GM12878 (cell line): ENCODE measurements around the gene FRAS1. TPM values are rescaled to one million over a fixed set of nuclear protein-coding genes. Genes with fewer than 3 reads are reported as not detected.

ENCODE experiments used
- ATAC-seq: fragments of 200-7000 bp; cut with Tn5 transposase; 3 replicates; pipeline ENCODE4 v1.9.1; 2020; ENCODE audit warnings: mild to moderate bottlenecking, moderate library complexity
- BruUV-seq: library from RNA; stranded (reverse); fragments of 400-500 nt; replicated peaks from 2 replicates; lab custom pipeline; 2021; lab: Mats Ljungman, UMichigan
- CTCF ChIA-PET: fragments of 300-600 bp; sonication (Branson Sonifier 250); formaldehyde crosslinking; extraction: SDS; loops from one replicate; lab custom pipeline; 2021; ENCODE audit warnings: inconsistent platforms; lab: Yijun Ruan, JAX
- POLR2A ChIA-PET: fragments of 350-600 bp; formaldehyde crosslinking; extraction: SDS; loops from one replicate; lab custom pipeline; 2021; ENCODE audit warnings: inconsistent platforms; lab: Charles Lee
- RAD21 ChIA-PET: fragments of 300-600 bp; sonication (Branson Sonifier 250); formaldehyde crosslinking; loops from one replicate; lab custom pipeline; 2023; ENCODE audit warnings: antibody characterized with exemption; ENCODE audit not compliant: unreplicated experiment; lab: Charles Lee
- SMC1A ChIA-PET: fragments of 300-600 bp; sonication (Branson Sonifier 250); formaldehyde crosslinking; loops from one replicate; lab custom pipeline; 2023; ENCODE audit not compliant: unreplicated experiment, uncharacterized antibody; lab: Charles Lee
- DNase-seq: peaks from one replicate; pipeline ENCODE4 v3.0.0-alpha.2; 2011; ENCODE audit warnings: low read depth, low spot score
- FAIRE-seq: peaks from 3 replicates; lab custom pipeline; 2011; peaks lifted over from hg19 to GRCh38; lab: Jason Lieb, UNC
- H2AFZ ChIP-seq: 2 replicates; pipeline ENCODE4 v1.6.0; 2011; ENCODE audit warnings: low read depth, low read length, control low read depth; ENCODE audit not compliant: control insufficient read depth
- H3K27ac ChIP-seq: 2 replicates; pipeline ENCODE4 v1.5.1; 2011; ENCODE audit warnings: control low read depth; ENCODE audit not compliant: control insufficient read depth, insufficient read depth
- H3K27me3 ChIP-seq, 2 experiments: replicated peaks in 1 of 2; 2 replicates each; pipeline versions ENCODE4 v1.6.0 to v1.6.1; 2011; ENCODE audit warnings: low read length in 1 of 2; ENCODE audit not compliant: control insufficient read depth in 2 of 2, insufficient read depth in 2 of 2
- H3K36me3 ChIP-seq, 2 experiments: 2 replicates each; pipeline ENCODE4 v1.5.1; 2011; ENCODE audit warnings: low read length in 1 of 2; ENCODE audit not compliant: control insufficient read depth in 2 of 2, insufficient read depth in 2 of 2
- H3K4me1 ChIP-seq: 2 replicates; pipeline ENCODE4 v1.6.1; 2011; ENCODE audit warnings: mild to moderate bottlenecking, low read length, moderate library complexity, mixed read lengths; ENCODE audit not compliant: control insufficient read depth, insufficient read depth
- H3K4me2 ChIP-seq: 2 replicates; pipeline ENCODE4 v1.6.0; 2011; ENCODE audit warnings: control low read depth; ENCODE audit not compliant: control insufficient read depth, insufficient read depth
- H3K4me3 ChIP-seq: fragments of 200-600 bp; sonication (generic); 2 replicates; pipeline ENCODE4 v1.5.1; 2016
- H3K79me2 ChIP-seq: 2 replicates; pipeline ENCODE4 v1.6.0; 2011; ENCODE audit warnings: low read length; ENCODE audit not compliant: control insufficient read depth, insufficient read depth
- H3K9ac ChIP-seq: 2 replicates; pipeline ENCODE4 v1.8.0; 2011; ENCODE audit warnings: low read length, control low read depth, mixed read lengths; ENCODE audit not compliant: control insufficient read depth, insufficient read depth
- H3K9me3 ChIP-seq: replicated peaks from 3 replicates; pipeline ENCODE4 v1.5.1; 2011; ENCODE audit warnings: mild to moderate bottlenecking, low read length; ENCODE audit not compliant: control insufficient read depth, insufficient read depth
- H4K20me1 ChIP-seq: 2 replicates; pipeline ENCODE4 v1.6.0; 2011; ENCODE audit not compliant: control insufficient read depth, insufficient read depth
- BCLAF1 ChIP-seq: fragments of 450-650 bp; IDR thresholded peaks from 2 replicates; pipeline ENCODE4 v1.6.1; 2017; ENCODE audit warnings: antibody characterized with exemption, mild to moderate bottlenecking, moderate library complexity
- CHD4 ChIP-seq: fragments of 200-600 bp; sonication (generic); IDR thresholded peaks from 2 replicates; pipeline ENCODE4 v1.6.1; 2016; ENCODE audit warnings: mild to moderate bottlenecking
- E2F4 ChIP-seq: IDR thresholded peaks from 2 replicates; pipeline ENCODE4 v1.6.1; 2012; ENCODE audit warnings: low read depth, low read length, improper control_type of control experiment
- HDAC6 ChIP-seq: fragments of 200-600 bp; sonication (generic); IDR thresholded peaks from one replicate; pipeline ENCODE4 v1.8.0; 2017; ENCODE audit warnings: antibody characterized with exemption; ENCODE audit not compliant: unreplicated experiment
- IRF3 ChIP-seq: fragments of 450-650 bp; IDR thresholded peaks from 2 replicates; pipeline ENCODE4 v1.6.1; 2014; ENCODE audit warnings: mild to moderate bottlenecking
- MYC ChIP-seq: IDR thresholded peaks from 2 replicates; pipeline ENCODE4 v1.6.1; 2011; ENCODE audit warnings: mild to moderate bottlenecking, low read length, moderate library complexity, inconsistent platforms; ENCODE audit not compliant: insufficient read depth, insufficient replicate concordance, insufficient read length, severe bottlenecking
- POLR2A ChIP-seq: IDR thresholded peaks from 2 replicates; pipeline ENCODE4 v1.6.1; 2011; ENCODE audit warnings: low read depth, mild to moderate bottlenecking, low read length
- SKIL ChIP-seq: fragments of 450-650 bp; IDR thresholded peaks from 2 replicates; pipeline ENCODE4 v1.6.1; 2017; ENCODE audit warnings: mild to moderate bottlenecking, low read depth, inconsistent platforms; ENCODE audit not compliant: poor library complexity, severe bottlenecking
- SREBF2 ChIP-seq: IDR thresholded peaks from 2 replicates; pipeline ENCODE4 v1.6.1; 2012; ENCODE audit warnings: mild to moderate bottlenecking, low read length
- SUZ12 ChIP-seq: fragments of 200-600 bp; sonication (generic); IDR thresholded peaks from one replicate; pipeline ENCODE4 v1.6.1; 2018; ENCODE audit warnings: antibody characterized with exemption, mild to moderate bottlenecking; ENCODE audit not compliant: unreplicated experiment
- ZNF592 ChIP-seq: fragments of 450-650 bp; IDR thresholded peaks from 2 replicates; pipeline ENCODE4 v1.6.1; 2017; ENCODE audit warnings: mild to moderate bottlenecking, moderate library complexity
- WGBS: methylation state at CpG from one replicate; pipeline ENCODE4 v1.1.6; 2016; ENCODE audit warnings: low lambda C conversion rate; ENCODE audit not compliant: insufficient replicate concordance, insufficient coverage; ENCODE audit errors: missing lambda C conversion rate; 5-methylcytosine and 5-hydroxymethylcytosine counted together
- in situ Hi-C: fragments of 300-500 bp; cut with MboI; formaldehyde crosslinking; loops from 9 replicates; pipeline ENCODE4 v1.14.3; 2018; ENCODE audit warnings: mixed read lengths
- intact Hi-C: fragments of 100-400 bp; cut with micrococcal nuclease; formaldehyde crosslinking; loops from one replicate; pipeline ENCODE4 v1.14.2; 2022; ENCODE audit not compliant: unreplicated experiment
- polyA plus RNA-seq, 11 experiments: library from polyadenylated mRNA; depleted of rRNA in 4 of 11; unstranded in 6 of 11; stranded (reverse) in 5 of 11; fragments of >200 nt; fragmentation: Nextera tagmentation in 4 of 11; fragmentation: Illumina TruSeq in 1 of 11; extraction: Ambion mirVana in 4 of 11; extraction: Trizol in 1 of 11; gene quantifications; 1 replicate in 1 of 11; 2 replicates in 10 of 11; pipeline versions ENCODE4 v1.2.1 to v1.2.3, GENCODE V29; 2011 to 2016; ENCODE audit warnings: inconsistent platforms in 2 of 11, missing spikeins in 2 of 11, low read depth in 1 of 11
- total RNA-seq, 4 experiments: library from RNA; depleted of rRNA in 3 of 4; stranded (reverse); fragments of >200 nt in 3 of 4; fragmentation: Illumina TruSeq in 1 of 4; extraction: Trizol in 1 of 4; gene quantifications; 2 replicates each; pipeline versions ENCODE4 v1.2.1 to v1.2.3, GENCODE V29; 2013 to 2021

FRAS1 gene
- total and polyA plus RNA-seq, 10 of the 15 experiments (the other 5 are each of a cell fraction or from before 2014, with no cell fraction given): 0.08 to 11.7 (median 0.20) TPM

- TF ChIP-seq BCLAF1 (no peak), SKIL (no peak), CHD4 (no peak), POLR2A (no peak)
These were observed 357.0 kb downstream of the FRAS1 start (continued) for GRCh38 chr4:78414116-78414515.

GRCh38 chr4:78417603-78418002 lies 360.5 kb downstream of the FRAS1 start:
- Histone ChIP-seq H3K9ac (no peak overlapping the region), H3K4me2 (no peak overlapping the region), H2AFZ (no peak overlapping the region), H3K27ac (no peak overlapping the region), H3K27me3 (no peaks in the 10 kb centered on the region; a peak in 1 of 4 replicates), H4K20me1 (peaks cover 3% of the 10 kb centered on the region; the same call in 1 of the 2 replicates), H3K79me2 (no peaks in the 10 kb centered on the region), H3K36me3 (no peaks in the 10 kb centered on the region), H3K4me1 (no peaks in the 10 kb centered on the region), H3K9me3 (no peaks in the 10 kb centered on the region), H3K4me3 (no peak overlapping the region)
- POLR2A ChIA-PET: no interaction called here
- in situ Hi-C loops: no loop called here
- intact Hi-C loops: no loop called here
- ATAC-seq (no peak), DNase-seq (no peak), FAIRE-seq (no peak)
- RAD21 ChIA-PET: no interaction called here
- CTCF ChIA-PET: interaction anchor here (0.6 to 0.7 kb wide), 2 partner anchors 70 to 320 kb away, joined by 3 read pairs; no protein-coding TSS in a partner anchor
- SMC1A ChIA-PET: interaction anchor here (0.8 to 1.0 kb wide), 3 partner anchors 9 to 17 kb away, joined by 3 read pairs; no protein-coding TSS in a partner anchor
- 40% methylated on average over 2 of the region's 2 CpGs for WGBS
- BruUV-seq: no TSS peak
- TF ChIP-seq IRF3 (no peak), SREBF2 (no peak), HDAC6 (no peak), E2F4 (no peak), SUZ12 (no peak), MYC (no peak), ZNF592 (no peak)
